Measurements from ENCODE around the gene BLVRB. TPM values are rescaled to one million over a fixed set of nuclear protein-coding genes. Genes with fewer than 3 reads are reported as not detected.

Gene BLVRB
- total and polyA plus RNA-seq, 2 of the 8 experiments (the other 6 are each of a cell fraction or from before 2014, with no cell fraction given) = 28.7 to 182 TPM

DNA sequence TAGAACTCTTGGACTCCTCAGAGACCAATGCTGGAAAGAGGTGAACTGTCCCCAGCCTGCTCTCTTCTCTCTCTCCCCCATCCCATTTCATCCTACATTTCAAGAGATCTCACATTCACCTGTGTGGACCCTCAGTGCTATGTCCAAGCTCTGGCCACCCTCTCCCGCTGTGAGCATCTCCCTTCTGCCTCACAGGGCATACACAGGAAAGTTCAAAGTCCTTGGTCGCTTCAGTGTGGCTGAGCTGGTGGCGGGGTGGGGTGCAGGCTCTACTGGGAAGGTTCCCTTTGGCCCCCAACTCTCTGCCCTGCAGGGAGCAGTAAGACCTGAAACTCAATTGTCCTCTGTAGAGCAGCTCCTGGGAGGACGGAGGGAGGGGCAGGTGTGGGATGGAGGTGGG, 28.2 kb upstream of the BLVRB start:
- H2AFZ ChIP-seq (ENCODE audit: low read length) = no peak overlapping the region
- ChIA-PET POLR2A (ENCODE audit: partially characterized antibody) (no interaction called here), CTCF (ENCODE audit: partially characterized antibody) (interaction anchor here (0.7 to 2.2 kb wide), 4 partner anchors 10 to 29 kb away, joined by 3 to 8 read pairs (median 4); no protein-coding TSS in a partner anchor)
- H3K23ac ChIP-seq (ENCODE audit: insufficient read length) = no peak overlapping the region
- H3K79me1 ChIP-seq (ENCODE audit: low read depth, low read length) = no peaks in the 10 kb centered on the region
- no peak overlapping the region for H3K4me3 ChIP-seq (ENCODE audit: extremely low read depth in 1 of 4, insufficient read depth in 2 of 4, low read depth in 3 of 4, low read length in 4 of 4)
- H3K36me3 ChIP-seq (ENCODE audit: control insufficient read depth in 2 of 4, insufficient read depth in 4 of 4, low read length in 3 of 4) = no peaks in the 10 kb centered on the region
- H3K27ac ChIP-seq (ENCODE audit: low read depth, low read length) = no peak overlapping the region
- no peak overlapping the region for H2BK15ac ChIP-seq (ENCODE audit: low read length)
- H3K4me2 ChIP-seq (ENCODE audit: insufficient read depth in 1 of 2, low read depth in 2 of 2, low read length in 2 of 2) = no peak overlapping the region
- DNase-seq (ENCODE audit: low read depth in 1 of 2, low spot score in 2 of 2) (no peak), FAIRE-seq (no peak)
- H2BK20ac ChIP-seq (ENCODE audit: low read length) = no peak overlapping the region
- TF ChIP-seq NRF1 (IDR thresholded peaks at IDR 0.05; ENCODE audit: low read depth, low read length) = no peak
- no peak for TF ChIP-seq GABPA (IDR thresholded peaks at IDR 0.05; ENCODE audit: borderline replicate concordance, insufficient read depth, low read length)
- no peak for TF ChIP-seq KDM1A (IDR thresholded peaks at IDR 0.05; ENCODE audit: borderline replicate concordance, low read length)
- no peak for TF ChIP-seq CHD1 (IDR thresholded peaks at IDR 0.05; ENCODE audit: low read depth, low read length)
- TF ChIP-seq ASH2L (IDR thresholded peaks at IDR 0.05; ENCODE audit: low read length) = no peak
- no peak for TF ChIP-seq SIRT6 (IDR thresholded peaks at IDR 0.05; ENCODE audit: low read length)
- no peak for TF ChIP-seq RXRA (IDR thresholded peaks at IDR 0.05; ENCODE audit: insufficient read depth, low read depth, low read length)
- H3K4me1 ChIP-seq (replicated peaks in 1 of 4; ENCODE audit: control insufficient read depth in 3 of 4, insufficient read depth in 4 of 4, low read length in 3 of 4) = no peaks in the 10 kb centered on the region
- H3K9me3 ChIP-seq (ENCODE audit: insufficient read depth in 2 of 2, low read depth in 1 of 2, low read length in 1 of 2) = 0 out of 4 replicates have a peak, but pooled peaks cover 0 to 2% of the 10 kb centered on the region in 2 experiments
- H2BK5ac ChIP-seq (ENCODE audit: low read depth, low read length) = no peak overlapping the region
- no peak overlapping the region for H3K9ac ChIP-seq (replicated peaks in 1 of 4; ENCODE audit: extremely low read depth in 1 of 4, low read depth in 3 of 4, low read length in 3 of 4)
- H3K4ac ChIP-seq (replicated peaks; ENCODE audit: insufficient read length, low read depth, low read length) = no peak overlapping the region
- H3K14ac ChIP-seq (ENCODE audit: insufficient read length) = no peak overlapping the region
- H3K27me3 ChIP-seq (replicated peaks in 1 of 4; ENCODE audit: control insufficient read depth in 3 of 4, extremely low read depth in 1 of 4, insufficient read depth in 3 of 4, low read length in 3 of 4) = peaks cover 0 to 5% (median 1%) of the 10 kb centered on the region in 4 experiments; a peak in 3 of 7 replicates
- no peak overlapping the region for H4K8ac ChIP-seq (ENCODE audit: extremely low read depth, insufficient read depth, low read length)
- H2BK12ac ChIP-seq (ENCODE audit: low read depth, low read length) = no peak overlapping the region
- no peaks in the 10 kb centered on the region for H3K79me2 ChIP-seq (ENCODE audit: control insufficient read depth in 1 of 2, insufficient read depth in 2 of 2, low read length in 2 of 2)
- H3K18ac ChIP-seq (ENCODE audit: extremely low read depth, low read length) = no peak overlapping the region
- H4K5ac ChIP-seq (ENCODE audit: insufficient read length, low read depth, low read length) = no peak overlapping the region
- H3K56ac ChIP-seq (replicated peaks; ENCODE audit: insufficient read length, low read depth, low read length) = no peak overlapping the region
- H3K23me2 ChIP-seq (ENCODE audit: low read depth, low read length) = peaks cover 1% of the 10 kb centered on the region; the same call in 1 of the 2 replicates
- H4K91ac ChIP-seq (replicated peaks; ENCODE audit: insufficient read length, low read length) = no peak overlapping the region
- 64% methylated on average over 4 of the region's 4 CpGs; no CpG with 5 or more reads in 1 of the 2 experiments for WGBS, 2 experiments (ENCODE audit: extremely low coverage in 1 of 2, insufficient coverage in 1 of 2, insufficient read length in 1 of 2, insufficient replicate concordance in 2 of 2, low coverage in 1 of 2, low lambda C conversion rate in 2 of 2, missing lambda C conversion rate in 1 of 2)
- no peak overlapping the region for H2BK120ac ChIP-seq (replicated peaks; ENCODE audit: low read depth, low read length)
- no peak overlapping the region for H2AK5ac ChIP-seq (ENCODE audit: low read depth, low read length)
- no peaks in the 10 kb centered on the region for H4K20me1 ChIP-seq (replicated peaks in 1 of 2; ENCODE audit: control insufficient read depth in 1 of 2, insufficient read depth in 2 of 2, low read length in 2 of 2)

Measured in H1 (cell line).